Renal pelvis (tissue), 4 donors: ENCODE results near the gene HGFAC. TPM values are rescaled to one million over a fixed set of nuclear protein-coding genes. Genes with fewer than 3 reads are reported as not detected.
"Not testable (repeated sequence)": the region's sequence is repeated elsewhere in the genome, so short reads cannot be mapped to it uniquely, and the experiment has no call there.

Source experiments
- DNase-seq: peaks from one replicate; pipeline ENCODE4 v3.0.0-alpha.2; 2013
- polyA plus RNA-seq, 3 donors: library from polyadenylated mRNA; unstranded; fragments of 120-200 nt; gene quantifications; one replicate each; pipeline ENCODE4 v1.2.1, GENCODE V29; 2013; ENCODE audit not compliant: insufficient read length in 3 of 3

HGFAC gene
- polyA plus RNA-seq, 3 donors, result 1.7 to 2.4 (median 2.1) TPM

GRCh38 chr4:3410401-3411135 is 31.2 kb upstream of the HGFAC start:
- no peak for DNase-seq

- DNase-seq, result not testable (repeated sequence)
Observed at GRCh38 chr4:3411190-3411589, 30.6 kb upstream of the HGFAC start.

- no peak for DNase-seq
Observed at GRCh38 chr4:3411676-3412075, 30.1 kb upstream of the HGFAC start.

GRCh38 chr4:3412257-3413020 is 29.3 kb upstream of the HGFAC start:
- DNase-seq, result no peak

DNA sequence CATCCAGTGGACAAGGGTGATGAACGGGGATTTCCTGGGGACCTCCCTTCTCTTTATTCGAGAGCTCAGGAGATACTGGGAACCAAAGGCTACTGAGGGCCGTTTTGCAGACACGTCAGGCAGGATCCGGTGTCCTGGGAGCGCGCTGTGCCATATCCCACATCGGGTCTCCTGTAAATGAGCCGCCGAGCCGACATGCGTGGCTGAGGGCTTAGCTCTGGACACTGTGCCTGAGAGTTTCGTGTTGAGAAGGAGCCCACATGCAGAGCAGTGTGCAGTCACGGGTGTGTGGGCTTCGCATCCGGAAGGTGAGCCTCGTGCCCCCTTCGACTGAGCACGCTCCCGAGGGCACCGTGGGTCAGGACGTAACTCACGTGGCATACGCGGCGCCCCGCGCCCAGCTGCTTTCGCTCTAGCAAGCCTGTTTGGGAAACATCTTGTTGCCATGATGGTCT is 28.5 kb upstream of the HGFAC start:
- DNase-seq, result peak; percentile 51

GRCh38 chr4:3413675-3414420 is 27.9 kb upstream of the HGFAC start:
- no peak for DNase-seq

- no peak for DNase-seq
Observed at GRCh38 chr4:3414421-3415279, 27.1 kb upstream of the HGFAC start.

GRCh38 chr4:3415471-3416141 is 26.2 kb upstream of the HGFAC start:
- no peak for DNase-seq

- no peak for DNase-seq
Observed at GRCh38 chr4:3416270-3416669, 25.5 kb upstream of the HGFAC start.

DNA sequence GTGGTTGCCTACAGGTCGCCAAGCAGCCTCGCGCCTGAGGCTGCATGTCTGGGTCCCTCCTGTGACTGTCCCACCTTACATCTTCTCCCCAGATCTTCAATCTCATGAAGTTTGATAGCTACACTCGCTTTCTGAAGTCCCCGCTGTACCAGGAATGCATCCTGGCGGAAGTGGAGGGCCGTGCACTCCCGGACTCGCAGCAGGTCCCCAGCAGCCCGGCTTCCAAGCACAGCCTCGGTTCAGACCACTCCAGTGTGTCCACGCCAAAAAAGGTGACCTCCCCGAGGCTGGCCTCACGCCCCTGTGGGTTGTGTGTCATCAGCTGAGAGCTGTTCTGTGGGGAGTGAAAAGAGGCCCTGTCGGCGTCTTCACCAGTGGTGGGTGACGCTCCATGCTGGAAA is 24.9 kb upstream of the HGFAC start:
- no peak for DNase-seq

- no peak for DNase-seq
Observed at GRCh38 chr4:3417448-3417847, 24.3 kb upstream of the HGFAC start.

GRCh38 chr4:3418029-3418762 is 23.6 kb upstream of the HGFAC start:
- no peak for DNase-seq

- DNase-seq, result no peak
Observed at GRCh38 chr4:3419836-3420605, 21.7 kb upstream of the HGFAC start.

DNA sequence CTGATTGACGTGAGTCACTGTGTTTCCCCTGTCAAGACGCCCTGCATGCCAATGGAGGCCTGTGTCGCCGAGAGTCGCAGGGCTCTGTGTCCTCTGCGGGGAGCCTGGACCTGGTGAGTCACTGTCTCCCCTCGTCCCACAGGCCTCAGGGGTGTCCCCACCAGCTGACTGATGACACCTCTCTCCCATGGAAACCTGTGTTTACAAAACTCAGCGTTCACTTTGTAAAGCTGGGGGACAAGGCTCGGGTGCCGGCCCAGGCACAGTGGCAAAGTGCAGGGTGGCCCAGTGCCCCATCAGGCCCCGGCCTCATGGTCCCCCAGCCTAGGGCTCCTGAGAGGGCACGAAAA is 21.2 kb upstream of the HGFAC start:
- no peak for DNase-seq

DNA sequence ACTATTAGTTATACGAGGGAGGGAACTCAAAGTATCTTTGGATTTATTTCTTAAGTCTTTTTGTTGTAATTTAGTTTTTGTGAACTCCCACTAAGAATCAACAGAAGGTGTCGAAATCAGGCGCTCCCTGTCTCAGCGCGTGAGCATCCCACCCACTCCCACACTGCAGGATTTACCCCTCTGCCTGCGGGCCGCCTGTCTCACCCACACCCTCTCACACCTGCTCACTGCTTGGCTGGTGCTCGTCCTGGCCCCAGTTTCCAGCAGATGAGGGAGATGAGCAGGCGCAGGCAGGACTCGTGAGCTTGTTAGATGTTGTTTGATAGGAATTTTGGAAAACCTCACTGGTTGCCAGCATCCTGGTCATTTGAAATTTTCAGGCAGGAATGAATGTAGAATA is 20.8 kb upstream of the HGFAC start:
- no peak for DNase-seq

DNA sequence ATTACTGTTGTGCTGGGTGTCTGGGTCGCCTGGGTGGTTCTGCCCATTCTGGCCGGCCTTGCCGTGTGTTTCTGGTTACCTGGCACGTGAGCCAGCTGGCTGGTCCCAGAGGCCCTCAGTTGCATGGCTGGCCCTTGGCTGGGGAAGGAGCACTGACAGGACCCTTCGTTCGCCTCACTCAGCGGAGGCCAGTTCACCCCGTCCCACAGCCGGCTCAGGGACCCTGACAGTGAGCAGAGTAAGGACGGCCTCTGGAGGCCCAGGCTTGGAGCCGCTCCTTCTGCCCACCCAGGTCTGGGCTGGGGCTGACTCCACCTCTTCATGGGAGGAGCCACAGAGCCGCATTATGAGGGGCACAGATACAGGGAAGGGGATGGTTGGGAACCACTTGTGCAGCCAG is 20.3 kb upstream of the HGFAC start:
- no peak for DNase-seq

- no peak for DNase-seq
Observed at GRCh38 chr4:3422241-3422801, 19.4 kb upstream of the HGFAC start.

DNA sequence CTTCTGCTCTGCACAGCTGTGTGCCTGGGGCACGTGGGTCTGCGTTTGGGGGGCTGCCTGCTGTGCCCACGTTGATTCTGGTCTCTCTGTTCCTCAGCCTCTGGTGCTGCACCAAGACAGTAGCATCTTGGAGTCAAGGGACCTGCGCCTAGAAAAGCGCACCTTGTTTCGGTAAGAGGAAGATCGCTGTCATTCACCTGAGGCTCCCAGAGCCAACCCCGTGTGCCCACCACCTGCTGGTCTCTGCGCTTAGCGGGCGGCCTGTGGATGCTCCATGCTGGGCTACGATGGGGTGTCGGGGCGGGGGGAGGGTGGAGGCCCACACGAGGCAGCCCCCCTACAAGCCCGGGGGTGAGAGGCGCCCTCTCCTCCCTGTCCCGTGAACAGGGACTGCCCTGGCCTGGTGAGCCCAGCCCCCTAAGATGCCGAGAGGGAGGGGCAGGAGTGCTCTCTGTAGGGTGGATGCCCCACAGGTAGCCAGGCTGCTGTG is 18.9 kb upstream of the HGFAC start:
- no peak for DNase-seq

GRCh38 chr4:3423406-3423805 is 18.4 kb upstream of the HGFAC start:
- DNase-seq, result no peak
